Stimulated activated CD8-positive, alpha-beta memory T cell treated with anti-CD3 and anti-CD28 coated beads, Interleukin-7, amount 100 ng/mL, for 4 hours (primary cell): ENCODE data around the gene ATP6V0A4.

Source experiments
- DNase-seq, 2 donors: peaks; one replicate each; pipeline ENCODE4 v3.0.0-alpha.2; 2020; ENCODE audit warnings: low read depth in 2 of 2

Gene ATP6V0A4

GRCh38 chr7:138662076-138662990 is 135.7 kb downstream of the ATP6V0A4 start:
- DNase-seq: no peak

DNA sequence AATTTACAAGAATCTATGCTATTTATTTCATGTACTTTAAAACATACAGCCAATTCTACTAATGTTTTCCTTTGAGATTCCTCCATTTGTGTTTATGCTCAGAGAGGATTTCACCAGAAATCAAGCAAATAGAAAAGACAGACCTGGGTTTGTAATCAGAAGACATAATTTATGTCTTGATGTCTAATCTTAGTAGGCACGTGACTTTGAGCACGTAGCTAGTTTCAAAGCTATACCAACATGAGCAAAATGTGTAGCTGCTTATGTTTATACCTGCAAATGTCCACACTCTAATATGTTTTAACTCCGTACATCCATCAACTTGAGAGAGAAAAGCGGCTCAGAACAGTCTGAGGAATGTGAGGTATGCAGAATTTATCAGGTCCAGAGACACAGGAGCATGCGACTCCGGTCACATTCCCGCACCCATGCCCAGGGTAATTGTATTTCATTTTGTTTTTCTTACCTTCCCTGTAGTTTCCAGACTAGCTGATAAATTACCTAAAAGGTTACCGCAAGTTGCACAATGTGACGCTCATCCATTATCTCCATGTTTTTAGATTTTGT is 136.8 kb downstream of the ATP6V0A4 start:
- no peak for DNase-seq

GRCh38 chr7:138658889-138659288 is 139.1 kb downstream of the ATP6V0A4 start:
- no peak for DNase-seq

DNA sequence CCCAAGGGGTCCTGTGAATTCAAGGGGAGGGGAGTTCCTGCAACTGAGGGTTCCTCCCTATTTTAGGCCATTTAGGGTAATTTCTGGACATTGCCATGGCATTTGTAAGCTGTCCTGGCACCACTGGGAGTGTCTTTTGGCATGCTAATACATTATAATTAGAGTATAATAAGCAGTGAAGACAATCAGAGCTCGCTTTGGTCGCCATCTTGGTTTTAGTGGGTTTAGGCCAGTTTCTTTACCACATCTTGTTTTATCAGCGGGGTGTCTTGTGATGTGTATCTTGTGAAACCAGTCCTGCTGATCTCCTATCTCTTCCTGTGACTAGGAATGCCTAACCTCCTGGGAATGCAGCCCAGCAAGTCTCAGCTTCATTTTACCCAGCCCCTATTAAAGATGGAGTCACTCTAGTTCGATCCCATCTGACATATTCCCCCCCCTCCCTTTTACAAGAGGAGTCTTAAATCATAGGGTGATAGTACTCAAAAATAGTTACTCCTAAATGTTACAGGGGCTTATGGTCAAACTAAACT is 140.1 kb downstream of the ATP6V0A4 start:
- DNase-seq: no peak

GRCh38 chr7:138656952-138657351 is 141.0 kb downstream of the ATP6V0A4 start:
- DNase-seq: no peak
